ENCODE measurements around the gene RASAL2. TPM values are rescaled to one million over a fixed set of nuclear protein-coding genes. Genes with fewer than 3 reads are reported as not detected.

The RASAL2 gene
- total and polyA plus RNA-seq, 2 of the 4 experiments (the other 2 are of a cell fraction) = 13.1 to 20.6 TPM

GRCh38 chr1:178126741-178127185 lies 32.9 kb downstream of the RASAL2 start:
- WGBS, 2 experiments (ENCODE audit: extremely low coverage in 2 of 2, insufficient read length in 1 of 2) = no CpG with 5 or more reads among the region's 1 CpG
- Histone ChIP-seq H3K4me2 (ENCODE audit: low read depth, low read length) (peak overlapping the region; percentile 58; the same call in 1 of the 2 replicates), H3K27me3 (ENCODE audit: control insufficient read depth, insufficient read depth, low read length) (no peaks in the 10 kb centered on the region), H2BK120ac (ENCODE audit: low read depth, low read length) (peak overlapping the region; percentile 43), H2AFZ (replicated peaks; ENCODE audit: low read length, poor library complexity) (no peak overlapping the region), H2AK5ac (ENCODE audit: low read depth, low read length) (no peak overlapping the region), H4K91ac (ENCODE audit: insufficient read depth, low read depth, low read length) (no peak overlapping the region; the same call in 1 of the 2 replicates), H3K23ac (ENCODE audit: low read depth, low read length) (peak overlapping the region; percentile 0; the same call in 1 of the 2 replicates), H3K14ac (replicated peaks; ENCODE audit: low read depth, low read length) (0 out of 2 replicates have a peak overlapping the region, but pooled peaks have one; percentile 61), H3K9me3 (ENCODE audit: control insufficient read depth, insufficient read depth, low read length) (no peaks in the 10 kb centered on the region), H2BK5ac (ENCODE audit: low read depth, low read length, poor library complexity, severe bottlenecking) (peak overlapping the region; percentile 85), H3K4ac (ENCODE audit: low read depth, low read length) (0 out of 2 replicates have a peak overlapping the region, but pooled peaks have one; percentile 32), H4K5ac (ENCODE audit: low read depth, low read length) (no peak overlapping the region), H2AK9ac (replicated peaks; ENCODE audit: low read depth, low read length, poor library complexity) (no peak overlapping the region), H3K4me3 (ENCODE audit: insufficient read depth, low read depth, low read length) (no peak overlapping the region), H3K27ac (ENCODE audit: insufficient read depth, low read length) (no peak overlapping the region), H2BK15ac (ENCODE audit: low read depth, low read length) (no peak overlapping the region), H3K9ac (ENCODE audit: low read depth, low read length) (no peak overlapping the region), H3K56ac (ENCODE audit: extremely low read depth, insufficient read depth, low read length) (no peak overlapping the region), H3K18ac (ENCODE audit: low read depth, low read length) (peak overlapping the region; percentile 72; the same call in 1 of the 2 replicates), H3K79me1 (ENCODE audit: low read depth in 1 of 2, low read length in 2 of 2) (peaks cover 4 to 27% of the 10 kb centered on the region in 2 experiments; a peak in 3 of 4 replicates), H4K8ac (ENCODE audit: low read depth in 2 of 2, low read length in 2 of 2) (0 out of 4 replicates have a peak overlapping the region, but pooled peaks of 1 of the 2 experiments have one; percentile 28), H3K36me3 (ENCODE audit: control insufficient read depth, insufficient read depth, low read length) (no peaks in the 10 kb centered on the region), H3K9me1 (ENCODE audit: insufficient read depth, low read length) (no peaks in the 10 kb centered on the region), H3K4me1 (ENCODE audit: control insufficient read depth, insufficient read depth, low read length) (peaks cover 4% of the 10 kb centered on the region; the same call in 1 of the 2 replicates), H2BK20ac (ENCODE audit: low read depth, low read length) (0 out of 2 replicates have a peak overlapping the region, but pooled peaks have one; percentile 0), H4K20me1 (ENCODE audit: insufficient read depth, low read length) (no peaks in the 10 kb centered on the region; the same call in 1 of the 2 replicates)
- intact Hi-C loops (cut with micrococcal nuclease) = no loop called here
- peak; percentile 41; the same call in 1 of the 2 replicates for TF ChIP-seq BHLHE40 (IDR thresholded peaks at IDR 0.05; ENCODE audit: low read depth, low read length)
- no peak for TF ChIP-seq CHD1 (IDR thresholded peaks at IDR 0.05; ENCODE audit: low read depth, low read length)
- TF ChIP-seq USF2 (IDR thresholded peaks at IDR 0.05; ENCODE audit: low read depth, low read length) = no peak; the same call in 1 of the 2 replicates
- 0 out of 2 replicates have a peak, but pooled peaks have one; percentile 11 for TF ChIP-seq RFX5 (IDR thresholded peaks at IDR 0.05; ENCODE audit: low read depth, low read length)
- TF ChIP-seq MAFK (IDR thresholded peaks at IDR 0.05; ENCODE audit: low read depth, low read length) = peak; percentile 62; the same call in 1 of the 2 replicates
- peak; percentile 22; the same call in 1 of the 2 replicates for TF ChIP-seq FOS (IDR thresholded peaks at IDR 0.05; ENCODE audit: low read depth, low read length)
- TF ChIP-seq MAZ (IDR thresholded peaks at IDR 0.05; ENCODE audit: borderline replicate concordance, low read depth, low read length) = no peak
- DNase-seq (peak; percentile 95), ATAC-seq (ENCODE audit: low read depth) (peak; percentile 89)
- ChIA-PET CTCF (no interaction called here), POLR2A (ENCODE audit: unreplicated experiment) (no interaction called here)
- BruUV-seq (replicated peaks) = no TSS peak
- dilution Hi-C loops (cut with HindIII; ENCODE audit: low sequenced_read_pairs, unreplicated experiment) = no loop called here
- in situ Hi-C loops (cut with MboI; ENCODE audit: low sequenced_read_pairs) = no loop called here
